ENCODE results near the gene BIRC5.

Gene BIRC5

DNA sequence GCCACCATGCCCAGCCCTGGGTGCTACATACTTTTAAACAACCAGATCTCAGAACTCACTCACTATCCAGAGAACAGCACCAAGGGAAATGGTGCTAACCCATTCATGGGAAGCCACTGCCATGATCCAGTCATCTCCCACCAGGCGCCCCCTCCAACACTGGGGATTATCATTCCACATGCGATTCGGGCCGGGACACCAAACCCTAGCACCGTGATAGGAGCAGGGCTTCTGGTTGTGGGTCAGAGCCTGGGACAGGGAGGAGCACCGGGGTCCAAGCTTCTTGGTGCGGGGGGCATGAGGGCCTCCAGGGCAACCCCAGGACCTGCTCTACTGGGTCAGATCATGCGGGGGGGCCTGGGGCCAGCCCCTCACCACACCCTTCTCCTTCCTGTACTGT lies 21.8 kb downstream of the BIRC5 start:
- no peak for DNase-seq (ENCODE audit: low read depth)
- no peak overlapping the region for H3K4me3 ChIP-seq (ENCODE audit: low read depth, low read length)
- TF ChIP-seq, protein P1, sequence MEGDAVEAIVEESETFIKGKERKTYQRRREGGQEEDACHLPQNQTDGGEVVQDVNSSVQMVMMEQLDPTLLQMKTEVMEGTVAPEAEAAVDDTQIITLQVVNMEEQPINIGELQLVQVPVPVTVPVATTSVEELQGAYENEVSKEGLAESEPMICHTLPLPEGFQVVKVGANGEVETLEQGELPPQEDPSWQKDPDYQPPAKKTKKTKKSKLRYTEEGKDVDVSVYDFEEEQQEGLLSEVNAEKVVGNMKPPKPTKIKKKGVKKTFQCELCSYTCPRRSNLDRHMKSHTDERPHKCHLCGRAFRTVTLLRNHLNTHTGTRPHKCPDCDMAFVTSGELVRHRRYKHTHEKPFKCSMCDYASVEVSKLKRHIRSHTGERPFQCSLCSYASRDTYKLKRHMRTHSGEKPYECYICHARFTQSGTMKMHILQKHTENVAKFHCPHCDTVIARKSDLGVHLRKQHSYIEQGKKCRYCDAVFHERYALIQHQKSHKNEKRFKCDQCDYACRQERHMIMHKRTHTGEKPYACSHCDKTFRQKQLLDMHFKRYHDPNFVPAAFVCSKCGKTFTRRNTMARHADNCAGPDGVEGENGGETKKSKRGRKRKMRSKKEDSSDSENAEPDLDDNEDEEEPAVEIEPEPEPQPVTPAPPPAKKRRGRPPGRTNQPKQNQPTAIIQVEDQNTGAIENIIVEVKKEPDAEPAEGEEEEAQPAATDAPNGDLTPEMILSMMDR (IDR thresholded peaks at IDR 0.05; ENCODE audit: low read depth, low read length, missing control alignments) = no peak

DNA sequence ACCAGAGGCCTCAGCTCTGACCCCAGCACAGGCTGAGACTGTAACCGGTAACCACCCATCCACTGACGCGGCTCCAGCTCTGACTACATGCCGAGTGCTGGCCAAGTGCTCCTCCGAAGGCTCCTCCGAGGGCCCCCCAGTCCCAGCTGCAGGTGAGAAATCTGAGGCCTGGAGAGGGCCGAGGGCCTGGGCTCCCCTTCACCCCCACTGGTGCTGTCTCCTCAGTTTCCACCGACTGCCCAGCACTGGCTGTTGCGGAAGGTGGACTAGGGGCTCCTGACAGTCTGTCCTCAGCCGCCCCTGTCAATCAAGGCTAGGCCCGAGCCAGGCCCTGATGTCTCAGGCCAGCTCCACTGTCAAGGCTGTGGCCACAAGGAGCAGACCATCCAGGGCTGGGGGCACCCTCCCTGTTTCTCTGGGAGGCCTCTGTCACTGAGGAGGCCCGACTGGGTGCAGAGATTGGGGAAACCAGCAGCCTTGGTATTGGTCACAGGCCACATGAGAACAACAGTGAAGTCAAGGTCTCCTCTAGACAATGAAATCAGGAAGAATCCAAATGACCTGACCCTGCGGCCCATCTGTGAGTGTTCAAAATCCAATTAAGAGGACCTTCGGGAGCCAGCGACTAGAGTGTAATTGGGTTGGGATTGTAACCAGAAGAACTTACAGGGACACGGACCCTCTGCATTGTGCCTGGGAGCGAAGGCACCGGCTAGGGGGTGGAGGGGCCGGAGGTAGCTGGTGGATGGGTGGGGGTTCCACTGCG lies 22.5 kb downstream of the BIRC5 start:
- TF ChIP-seq, protein P1 (IDR thresholded peaks at IDR 0.05; ENCODE audit: low read depth, low read length, missing control alignments) = no peak
- H3K4me3 ChIP-seq (ENCODE audit: low read depth, low read length) = no peak overlapping the region
- DNase-seq (ENCODE audit: low read depth) = no peak

DNA sequence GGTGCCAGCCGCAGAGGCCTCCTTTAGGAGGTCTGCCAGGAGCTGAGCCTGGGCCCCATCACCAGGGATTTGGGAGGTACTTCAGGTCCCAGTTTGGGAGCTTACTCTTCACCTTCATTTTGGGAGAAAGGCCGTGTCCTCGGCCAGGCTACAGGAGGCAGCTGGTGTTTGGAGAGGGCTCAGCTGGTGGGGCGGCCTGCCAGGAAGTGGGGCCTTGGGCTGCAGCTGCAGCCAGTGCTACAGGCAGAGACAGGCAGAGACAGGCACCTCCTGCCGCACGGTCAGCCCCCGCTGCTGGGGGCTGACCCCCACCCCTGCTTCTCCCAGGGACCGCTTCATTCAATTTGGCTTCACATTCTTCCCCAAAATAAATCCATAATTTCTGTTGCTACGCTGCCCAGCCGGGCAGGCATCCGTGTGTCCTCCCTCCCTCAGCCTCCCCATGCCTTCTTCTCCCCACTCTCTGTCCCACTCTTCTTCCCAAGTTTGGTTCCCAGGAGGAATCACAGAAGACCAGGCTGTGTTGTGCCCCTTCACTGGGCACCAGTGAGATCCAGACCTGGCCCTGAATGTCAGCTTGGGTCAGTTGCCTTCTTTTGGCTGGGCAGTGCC lies 23.5 kb downstream of the BIRC5 start:
- H3K4me3 ChIP-seq (ENCODE audit: low read depth, low read length) = no peak overlapping the region
- TF ChIP-seq, protein P1 (IDR thresholded peaks at IDR 0.05; ENCODE audit: low read depth, low read length, missing control alignments) = no peak
- DNase-seq (ENCODE audit: low read depth) = no peak

DNA sequence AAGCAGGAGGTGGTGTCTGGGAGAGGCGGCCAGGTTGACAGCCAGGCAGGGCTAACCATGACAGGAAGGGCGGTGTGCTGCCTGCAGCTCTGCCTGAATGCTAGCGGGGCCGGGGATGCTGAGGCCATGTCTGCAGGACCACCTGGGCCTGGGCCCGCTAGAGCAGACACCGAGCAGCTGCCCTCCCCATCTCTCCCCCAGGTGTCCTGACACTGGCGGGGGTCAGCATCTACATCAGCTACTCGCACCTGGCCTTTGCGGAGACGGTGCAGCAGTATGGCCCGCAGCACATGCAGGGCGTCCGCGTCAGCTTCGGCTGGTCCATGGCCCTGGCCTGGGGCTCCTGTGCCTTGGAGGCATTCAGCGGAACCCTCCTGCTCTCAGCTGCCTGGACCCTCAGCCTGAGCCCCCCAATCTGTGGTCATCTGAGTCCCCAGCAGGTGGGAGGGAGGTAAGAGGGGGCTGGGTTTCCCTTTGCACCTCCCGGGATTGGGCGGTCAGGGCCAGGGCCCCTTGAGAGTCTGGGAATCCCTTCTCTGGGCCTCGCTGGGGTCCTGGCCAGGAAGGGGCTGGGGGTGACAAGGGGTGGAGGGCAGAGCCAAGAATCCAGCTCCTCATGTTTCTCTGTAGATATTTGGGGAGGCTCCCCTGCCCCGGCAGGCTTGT lies 24.9 kb downstream of the BIRC5 start:
- TF ChIP-seq, protein P1 (IDR thresholded peaks at IDR 0.05; ENCODE audit: low read depth, low read length, missing control alignments) = no peak
- H3K4me3 ChIP-seq (ENCODE audit: low read depth, low read length) = no peak overlapping the region
- no peak for DNase-seq (ENCODE audit: low read depth)

DNA sequence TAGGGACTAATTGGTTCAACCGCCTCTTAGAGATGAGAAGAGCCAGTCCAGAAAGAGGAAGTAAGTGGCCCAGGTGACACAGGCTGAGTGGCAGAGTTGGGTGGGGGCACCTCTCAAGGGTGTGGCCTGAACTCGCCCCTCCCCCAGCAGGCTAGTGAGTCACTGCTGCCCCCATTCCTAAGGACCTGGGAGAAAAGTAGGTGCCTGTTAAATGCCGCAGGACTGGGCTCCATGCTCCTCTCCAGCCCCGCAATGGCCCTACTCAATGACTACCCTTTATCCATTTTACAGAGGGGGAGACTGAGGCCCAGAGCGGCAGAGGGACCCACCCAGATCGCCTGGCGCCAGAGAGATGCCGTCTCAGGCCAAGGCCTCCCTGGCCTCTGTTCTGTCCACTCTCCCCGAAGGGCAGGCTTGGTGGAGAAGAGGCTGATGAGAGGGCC lies 25.5 kb downstream of the BIRC5 start:
- H3K4me3 ChIP-seq (ENCODE audit: low read depth, low read length) = no peak overlapping the region
- no peak for DNase-seq (ENCODE audit: low read depth)
- TF ChIP-seq, protein P1 (IDR thresholded peaks at IDR 0.05; ENCODE audit: low read depth, low read length, missing control alignments) = no peak

DNA sequence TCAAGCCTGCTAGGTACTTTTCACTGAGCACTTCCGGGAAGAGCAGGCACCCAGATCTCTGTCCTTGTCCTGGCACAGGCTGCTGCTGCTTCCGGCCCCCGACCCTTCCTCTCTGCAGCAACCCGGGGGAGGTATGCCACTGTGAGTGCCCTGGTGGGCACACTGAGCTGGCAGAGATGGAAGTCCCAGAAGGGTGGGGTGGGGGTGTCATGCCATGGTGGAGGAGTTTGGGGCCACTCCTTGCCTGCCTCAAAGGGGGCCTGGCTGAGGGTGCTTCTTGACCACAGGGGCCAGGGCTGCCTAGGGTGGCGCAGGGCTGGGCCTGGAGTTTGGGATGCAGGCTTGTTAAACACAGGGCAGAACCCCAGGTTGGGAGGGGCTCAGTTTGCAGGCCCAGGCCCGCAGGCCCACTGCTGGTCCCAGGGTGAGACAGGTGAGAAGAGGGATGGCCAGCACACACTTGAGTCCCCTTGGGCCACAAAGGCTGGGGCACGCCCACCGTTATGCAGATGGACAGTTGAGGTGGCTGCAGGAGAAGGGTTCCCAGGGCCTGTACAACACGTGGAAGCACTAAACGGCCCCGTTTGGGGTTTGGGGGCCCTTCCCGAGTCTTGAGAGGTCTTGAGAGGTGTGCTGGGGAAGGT lies 26.1 kb downstream of the BIRC5 start:
- TF ChIP-seq, protein P1 (IDR thresholded peaks at IDR 0.05; ENCODE audit: low read depth, low read length, missing control alignments) = no peak
- no peak for DNase-seq (ENCODE audit: low read depth)
- no peak overlapping the region for H3K4me3 ChIP-seq (ENCODE audit: low read depth, low read length)

Measured in GM12864 (cell line).